HL-60 (cell line): ENCODE results near the gene TRDN.

Experiments used
- POLR2AphosphoS5 ChIP-seq: IDR thresholded peaks from 2 replicates; pipeline ENCODE4 v1.6.1; 2012; ENCODE audit warnings: low read depth
- SPI1 ChIP-seq: IDR thresholded peaks from 2 replicates; pipeline ENCODE4 v1.6.1; 2012; ENCODE audit warnings: low read depth, mild to moderate bottlenecking, borderline replicate concordance
- TF ChIP-seq, protein P1 (sequence below): IDR thresholded peaks from one replicate; pipeline ENCODE4 v1.5.1; 2011; ENCODE audit warnings: low read length, control low read depth, inconsistent platforms; ENCODE audit not compliant: insufficient read depth

GRCh38 chr6:123329337-123329736 is 307.4 kb downstream of the TRDN start:
- TF ChIP-seq, protein P1, sequence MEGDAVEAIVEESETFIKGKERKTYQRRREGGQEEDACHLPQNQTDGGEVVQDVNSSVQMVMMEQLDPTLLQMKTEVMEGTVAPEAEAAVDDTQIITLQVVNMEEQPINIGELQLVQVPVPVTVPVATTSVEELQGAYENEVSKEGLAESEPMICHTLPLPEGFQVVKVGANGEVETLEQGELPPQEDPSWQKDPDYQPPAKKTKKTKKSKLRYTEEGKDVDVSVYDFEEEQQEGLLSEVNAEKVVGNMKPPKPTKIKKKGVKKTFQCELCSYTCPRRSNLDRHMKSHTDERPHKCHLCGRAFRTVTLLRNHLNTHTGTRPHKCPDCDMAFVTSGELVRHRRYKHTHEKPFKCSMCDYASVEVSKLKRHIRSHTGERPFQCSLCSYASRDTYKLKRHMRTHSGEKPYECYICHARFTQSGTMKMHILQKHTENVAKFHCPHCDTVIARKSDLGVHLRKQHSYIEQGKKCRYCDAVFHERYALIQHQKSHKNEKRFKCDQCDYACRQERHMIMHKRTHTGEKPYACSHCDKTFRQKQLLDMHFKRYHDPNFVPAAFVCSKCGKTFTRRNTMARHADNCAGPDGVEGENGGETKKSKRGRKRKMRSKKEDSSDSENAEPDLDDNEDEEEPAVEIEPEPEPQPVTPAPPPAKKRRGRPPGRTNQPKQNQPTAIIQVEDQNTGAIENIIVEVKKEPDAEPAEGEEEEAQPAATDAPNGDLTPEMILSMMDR: no peak
- TF ChIP-seq POLR2AphosphoS5: no peak
- TF ChIP-seq SPI1: no peak
